ENCODE measurements around the gene HES6.

GRCh38 chr2:238216651-238217184 is 23.1 kb downstream of the HES6 start:
- no peak for TF ChIP-seq EZH2 (IDR thresholded peaks at IDR 0.05; ENCODE audit: insufficient read depth, poor library complexity, severe bottlenecking)
- TF ChIP-seq EZH2phosphoT487 (IDR thresholded peaks at IDR 0.05; ENCODE audit: insufficient read depth, low read depth), result no peak
